IMR-90 (cell line): ENCODE measurements around the gene FBXO31.

Source experiments
- POLR2A ChIP-seq: IDR thresholded peaks from 2 replicates; pipeline ENCODE4 v1.6.1; 2012; ENCODE audit warnings: mild to moderate bottlenecking, low read depth, low read length
- TF ChIP-seq, protein P1 (sequence below): conservative IDR thresholded peaks from 2 replicates; pipeline ENCODE4 v1.5.1; 2012; ENCODE audit warnings: mild to moderate bottlenecking, low read depth, low read length, improper control_type of control experiment

GRCh38 chr16:87321336-87322107 lies 62.1 kb downstream of the FBXO31 start:
- TF ChIP-seq, protein P1, sequence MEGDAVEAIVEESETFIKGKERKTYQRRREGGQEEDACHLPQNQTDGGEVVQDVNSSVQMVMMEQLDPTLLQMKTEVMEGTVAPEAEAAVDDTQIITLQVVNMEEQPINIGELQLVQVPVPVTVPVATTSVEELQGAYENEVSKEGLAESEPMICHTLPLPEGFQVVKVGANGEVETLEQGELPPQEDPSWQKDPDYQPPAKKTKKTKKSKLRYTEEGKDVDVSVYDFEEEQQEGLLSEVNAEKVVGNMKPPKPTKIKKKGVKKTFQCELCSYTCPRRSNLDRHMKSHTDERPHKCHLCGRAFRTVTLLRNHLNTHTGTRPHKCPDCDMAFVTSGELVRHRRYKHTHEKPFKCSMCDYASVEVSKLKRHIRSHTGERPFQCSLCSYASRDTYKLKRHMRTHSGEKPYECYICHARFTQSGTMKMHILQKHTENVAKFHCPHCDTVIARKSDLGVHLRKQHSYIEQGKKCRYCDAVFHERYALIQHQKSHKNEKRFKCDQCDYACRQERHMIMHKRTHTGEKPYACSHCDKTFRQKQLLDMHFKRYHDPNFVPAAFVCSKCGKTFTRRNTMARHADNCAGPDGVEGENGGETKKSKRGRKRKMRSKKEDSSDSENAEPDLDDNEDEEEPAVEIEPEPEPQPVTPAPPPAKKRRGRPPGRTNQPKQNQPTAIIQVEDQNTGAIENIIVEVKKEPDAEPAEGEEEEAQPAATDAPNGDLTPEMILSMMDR, result no peak
- TF ChIP-seq POLR2A, result no peak
